Measurements from ENCODE around the gene CFAP299.
"Not testable (repeated sequence)": the region's sequence is repeated elsewhere in the genome, so short reads cannot be mapped to it uniquely, and the experiment has no call there.

CFAP299 gene

GRCh38 chr4:80333121-80333520 lies 2.4 kb upstream of the CFAP299 start:
- no peak for DNase-seq

GRCh38 chr4:80334568-80334967 lies 962 bp upstream of the CFAP299 start:
- no peak for DNase-seq

GRCh38 chr4:80335226-80335553 lies 340 bp upstream of the CFAP299 start:
- no peak for DNase-seq

- peak; percentile 23 for DNase-seq
These were observed 1.1 kb downstream of the CFAP299 start for GRCh38 chr4:80336582-80336981.

DNA sequence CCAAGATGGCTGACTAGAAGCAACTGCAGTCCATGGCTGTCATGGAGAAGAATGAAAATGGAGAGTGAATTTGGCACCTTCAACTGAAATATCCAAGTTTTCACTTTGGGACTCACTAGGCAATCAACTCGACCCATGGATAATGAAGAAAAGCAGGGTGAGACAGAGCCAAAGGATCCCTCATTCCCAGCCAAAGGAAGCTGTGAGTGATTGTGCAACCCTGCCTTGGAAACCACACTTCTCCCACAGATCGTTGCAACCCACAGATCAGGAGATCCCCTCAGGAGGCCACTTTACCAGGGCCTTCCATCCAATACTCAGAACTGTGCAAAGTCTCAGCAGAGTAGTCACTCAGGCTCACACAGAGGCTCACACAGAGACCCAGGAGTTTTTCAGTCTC lies 4.5 kb downstream of the CFAP299 start:
- no peak for DNase-seq

- not testable (repeated sequence) for DNase-seq
These were observed 7.2 kb downstream of the CFAP299 start for GRCh38 chr4:80342684-80343083.

- no peak for DNase-seq
These were observed 8.4 kb downstream of the CFAP299 start for GRCh38 chr4:80343887-80344286.

- no peak for DNase-seq
These were observed 24.6 kb downstream of the CFAP299 start for GRCh38 chr4:80360084-80360483.

GRCh38 chr4:80360900-80361299 lies 25.4 kb downstream of the CFAP299 start:
- no peak for DNase-seq

DNA sequence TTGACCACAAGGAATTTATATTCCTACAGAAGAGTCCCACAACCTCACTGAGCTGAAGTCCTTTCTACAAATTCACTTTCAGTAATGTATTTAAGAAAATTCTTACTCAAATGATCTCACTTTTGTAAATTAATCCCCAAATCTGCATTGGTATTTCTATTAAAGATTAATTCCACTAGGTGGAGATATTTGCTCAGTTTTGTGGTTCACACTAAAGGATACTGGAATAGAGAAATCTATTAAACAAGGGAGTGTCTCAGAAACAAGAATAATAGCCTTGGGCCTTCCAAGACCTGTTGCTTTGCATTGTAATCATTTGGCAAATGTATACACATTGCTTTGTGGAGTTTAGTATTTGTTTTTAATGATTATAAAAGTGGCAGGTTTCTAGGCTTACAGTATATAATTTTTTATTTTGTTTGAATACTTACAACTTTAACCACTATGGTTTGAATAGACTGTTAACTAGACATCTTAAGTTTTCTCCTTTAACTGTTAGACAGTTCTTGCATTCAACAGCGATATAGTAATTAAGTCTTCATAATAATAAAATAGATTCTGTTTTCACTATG lies 25.9 kb downstream of the CFAP299 start:
- DNase-seq: peak; percentile 30

- peak; percentile 31 for DNase-seq
These were observed 27.1 kb downstream of the CFAP299 start for GRCh38 chr4:80362578-80363181.

DNA sequence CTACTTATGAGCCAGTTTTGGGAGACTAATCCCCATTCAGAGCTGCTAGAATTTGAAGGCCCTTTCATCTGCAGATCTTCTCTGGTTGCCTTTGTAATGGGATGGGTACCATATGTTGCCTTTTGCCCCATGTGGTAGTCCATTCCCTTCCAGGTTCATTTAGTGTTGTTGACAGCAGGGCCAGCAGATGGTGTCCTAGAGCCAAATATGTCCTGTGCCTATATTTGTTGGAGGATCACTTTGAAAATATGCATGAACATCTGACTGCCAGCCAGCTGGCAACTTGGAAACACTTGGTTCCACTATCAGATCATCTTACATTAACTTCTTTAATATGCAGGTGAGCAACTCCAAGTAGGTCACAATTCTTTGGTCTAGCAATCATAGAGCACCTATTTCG lies 30.4 kb downstream of the CFAP299 start:
- peak; percentile 64 for DNase-seq

DNA sequence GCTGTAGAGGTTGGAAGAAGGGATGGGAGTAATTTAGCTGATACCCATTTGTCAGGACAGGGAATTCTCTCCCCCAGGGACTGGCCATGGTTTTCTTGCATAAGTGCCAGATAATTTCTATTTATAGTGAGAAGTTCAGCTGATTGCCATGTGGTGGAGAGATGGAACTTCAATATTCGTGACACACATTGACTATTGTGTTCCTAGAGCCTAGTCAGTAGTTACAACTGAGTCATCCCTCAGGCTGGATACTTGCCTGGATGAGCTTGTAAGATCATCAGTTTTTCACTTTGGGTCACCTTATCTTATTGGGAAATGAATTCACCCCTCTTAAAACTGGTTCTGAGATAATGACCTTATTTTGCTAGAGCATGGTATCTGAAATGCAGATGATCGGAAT lies 32.2 kb downstream of the CFAP299 start:
- no peak for DNase-seq

GRCh38 chr4:80370635-80371034 lies 35.1 kb downstream of the CFAP299 start:
- DNase-seq: no peak

GRCh38 chr4:80371046-80371445 lies 35.5 kb downstream of the CFAP299 start:
- no peak for DNase-seq

DNA sequence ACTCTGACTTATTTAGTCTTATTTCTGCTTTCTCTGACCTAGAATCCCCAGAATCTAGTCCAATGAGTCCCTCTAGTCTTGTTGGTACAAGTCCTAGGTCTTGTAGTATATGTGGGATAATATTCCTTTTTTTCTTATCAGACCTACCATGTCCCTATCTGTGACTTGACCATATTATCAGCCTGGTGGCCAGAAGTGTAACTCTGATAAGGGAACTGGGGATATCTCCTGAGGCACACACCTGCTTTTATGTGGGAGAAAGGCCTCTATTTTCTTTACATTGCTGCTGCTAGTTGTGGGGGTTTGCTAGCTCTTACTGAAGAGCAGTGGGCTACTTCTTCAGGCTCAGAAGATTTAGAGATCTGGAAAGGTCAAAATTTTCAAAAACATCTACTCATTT lies 38.6 kb downstream of the CFAP299 start:
- DNase-seq: no peak

DNA sequence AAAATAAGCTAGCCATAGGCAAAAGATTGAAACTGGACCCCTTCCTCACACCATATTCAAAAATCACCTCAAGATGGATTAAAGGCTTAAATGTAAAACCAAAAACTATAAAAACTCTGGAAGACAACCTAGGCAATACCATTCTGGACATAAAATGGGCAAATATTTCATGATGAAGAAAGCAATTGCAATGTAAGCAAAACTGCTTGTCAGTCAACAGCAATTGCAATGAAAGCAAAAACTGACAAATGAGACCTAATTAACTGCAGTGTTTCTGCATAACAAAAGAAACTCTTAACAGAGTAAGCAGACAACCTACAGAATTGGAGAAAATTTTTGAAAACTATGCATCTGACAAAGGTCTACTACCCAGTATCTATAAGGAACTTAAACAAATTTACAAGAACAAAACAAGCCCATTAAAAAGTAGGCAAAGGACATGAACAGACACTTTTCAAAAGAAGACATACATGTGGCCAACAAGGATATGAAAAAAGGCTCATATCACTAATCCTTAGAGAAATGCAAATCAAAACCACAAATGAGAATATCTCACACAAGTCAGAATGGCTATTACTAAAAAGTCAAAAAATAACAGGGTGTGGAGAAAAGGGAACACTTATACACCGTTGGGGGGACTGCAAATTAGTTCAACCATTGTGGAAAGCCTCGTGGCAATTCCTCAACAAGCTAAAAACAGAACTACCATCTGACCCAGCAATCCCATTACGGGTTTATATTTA lies 46.7 kb downstream of the CFAP299 start:
- no peak for DNase-seq

DNA sequence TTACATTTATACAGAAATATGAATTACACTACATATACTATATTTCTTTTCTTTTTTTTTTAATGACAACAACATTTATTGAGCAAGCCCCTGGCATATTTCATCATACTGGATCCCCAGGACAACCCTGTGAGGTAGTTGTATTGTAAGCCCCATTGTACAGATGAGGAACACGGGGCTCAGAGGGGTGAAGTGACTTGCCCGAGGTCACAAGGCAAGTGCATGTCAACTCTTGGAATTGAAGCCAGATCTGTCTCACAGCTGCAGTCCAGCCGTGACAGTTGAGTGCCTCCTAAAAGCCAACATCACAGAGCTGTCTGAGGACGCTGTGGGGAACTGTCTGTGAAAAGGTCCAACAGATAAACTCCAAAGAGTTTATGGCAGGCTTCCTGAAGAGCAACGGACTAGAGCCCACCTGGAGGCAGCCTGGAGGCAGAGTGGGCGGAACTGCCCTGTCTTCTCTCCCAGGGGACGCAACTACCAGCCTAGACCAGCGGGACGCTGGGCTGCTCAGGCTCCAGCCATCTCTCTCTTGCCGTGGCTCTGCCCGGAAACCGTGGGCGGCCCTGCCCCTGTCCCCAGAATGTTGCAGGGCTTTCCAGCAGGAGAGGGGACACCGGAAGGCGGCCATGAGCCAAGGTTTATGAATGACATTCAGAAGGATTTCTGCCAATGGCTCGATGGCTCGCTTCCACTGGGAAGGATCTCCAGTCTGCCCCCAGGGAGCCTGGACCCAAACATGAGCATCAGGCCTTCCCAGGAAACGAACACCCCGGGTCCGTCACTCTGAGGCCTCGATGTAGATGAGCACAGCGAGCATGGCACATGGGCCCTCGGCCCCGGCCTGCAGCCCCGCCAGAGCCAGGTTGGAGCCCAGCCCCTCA lies 50.1 kb downstream of the CFAP299 start:
- DNase-seq: no peak

- DNase-seq: no peak
These were observed 50.9 kb downstream of the CFAP299 start for GRCh38 chr4:80386281-80386886.

DNA sequence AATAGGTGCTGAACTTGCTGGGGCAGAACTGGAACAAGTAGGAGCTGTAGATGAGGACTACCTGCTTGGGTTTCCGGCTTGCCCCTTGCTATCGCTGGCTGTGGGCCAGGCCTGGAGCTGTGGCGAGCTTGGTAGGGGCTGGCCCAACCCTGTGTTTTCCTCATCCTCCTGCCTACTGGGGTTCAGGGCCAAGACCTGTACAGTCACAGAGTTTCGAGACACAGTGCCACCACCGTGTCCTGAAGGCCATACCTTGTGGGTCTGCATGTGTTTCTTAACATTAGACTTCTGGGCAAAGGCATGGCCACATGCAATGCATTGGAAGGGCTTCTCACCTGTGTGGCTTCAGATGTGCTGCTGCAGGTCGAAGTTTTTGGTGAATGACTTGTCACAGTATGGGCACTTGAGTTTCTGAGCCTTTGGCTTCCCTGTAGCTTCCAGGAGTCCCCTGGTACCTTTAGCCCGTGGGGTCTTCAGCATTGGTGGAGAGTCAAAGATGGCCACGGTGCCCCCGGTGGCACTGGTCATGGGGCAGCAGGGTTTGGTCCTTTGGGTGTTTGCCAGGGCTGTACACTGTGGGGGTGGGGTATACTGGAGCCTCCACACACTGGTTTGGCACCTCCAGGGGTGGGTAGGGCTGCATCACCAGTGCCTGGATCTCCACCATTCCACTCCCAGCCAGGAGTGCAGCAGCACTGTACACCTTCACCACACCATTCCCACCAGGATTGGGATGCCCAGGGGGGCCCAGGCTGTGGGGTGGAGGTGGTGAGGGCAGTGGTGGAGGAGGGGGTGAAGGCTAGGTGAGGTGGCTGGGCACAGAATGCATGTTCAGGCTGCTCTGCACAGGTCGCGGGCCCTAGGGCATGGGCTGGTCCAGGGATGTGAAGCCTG lies 52.1 kb downstream of the CFAP299 start:
- no peak for DNase-seq

DNA sequence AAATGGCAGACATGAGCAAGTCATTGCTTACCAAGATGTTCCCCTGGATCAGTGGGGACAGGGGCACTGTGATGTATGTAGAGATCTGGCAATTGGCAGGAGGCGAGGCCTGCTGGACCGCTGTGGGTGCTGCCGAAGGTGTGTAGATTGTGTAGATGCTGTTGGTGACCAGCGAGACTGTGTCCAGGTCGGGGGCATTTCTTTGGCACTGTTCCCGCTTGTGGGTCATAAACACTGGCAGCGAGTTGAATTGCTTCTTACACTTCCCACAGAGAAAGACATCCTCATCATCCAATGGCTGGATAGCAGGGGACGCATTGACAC lies 52.7 kb downstream of the CFAP299 start:
- no peak for DNase-seq

GRCh38 chr4:80390178-80390577 lies 54.6 kb downstream of the CFAP299 start:
- no peak for DNase-seq
